GM06990 (cell line): ENCODE measurements around the gene CCDC27.

Source experiments
- DNase-seq: peaks from one replicate; pipeline ENCODE4 v3.0.0-alpha.2; 2011; ENCODE audit not compliant: insufficient read length; ENCODE audit errors: extremely low read depth
- H3K27me3 ChIP-seq: replicated peaks from 2 replicates; pipeline ENCODE4 v1.6.0; 2011; ENCODE audit warnings: low read length; ENCODE audit not compliant: control insufficient read depth, insufficient read depth
- H3K36me3 ChIP-seq: 2 replicates; pipeline ENCODE4 v1.5.1; 2011; ENCODE audit warnings: low read length; ENCODE audit not compliant: control insufficient read depth, insufficient read depth
- H3K4me3 ChIP-seq: replicated peaks from 2 replicates; pipeline ENCODE4 v1.5.1; 2011; ENCODE audit warnings: low read depth, mild to moderate bottlenecking, control low read depth, low read length
- CTCF ChIP-seq: IDR thresholded peaks from 2 replicates; pipeline ENCODE4 v1.5.1; 2011; ENCODE audit warnings: low read length, control low read depth, mild to moderate bottlenecking, inconsistent platforms; ENCODE audit not compliant: insufficient read depth, poor library complexity, severe bottlenecking

The CCDC27 gene

GRCh38 chr1:3727825-3728776 lies 24.1 kb upstream of the CCDC27 start:
- no peak for TF ChIP-seq CTCF
- H3K4me3 ChIP-seq: no peak overlapping the region
- H3K27me3 ChIP-seq: no peaks in the 10 kb centered on the region
- H3K36me3 ChIP-seq: peaks cover 16% of the 10 kb centered on the region
- no peak for DNase-seq

GRCh38 chr1:3729594-3730542 lies 22.4 kb upstream of the CCDC27 start:
- peak; percentile 14 for DNase-seq
- Histone ChIP-seq H3K4me3 (no peak overlapping the region), H3K27me3 (no peaks in the 10 kb centered on the region), H3K36me3 (peaks cover 19% of the 10 kb centered on the region)
- TF ChIP-seq CTCF: no peak

GRCh38 chr1:3730543-3731247 lies 21.6 kb upstream of the CCDC27 start:
- DNase-seq: peak; percentile 20
- Histone ChIP-seq H3K36me3 (peaks cover 19% of the 10 kb centered on the region), H3K4me3 (no peak overlapping the region), H3K27me3 (no peaks in the 10 kb centered on the region)
- no peak for TF ChIP-seq CTCF

- peaks cover 20% of the 10 kb centered on the region for H3K36me3 ChIP-seq
- no peak overlapping the region for H3K4me3 ChIP-seq
- no peak for DNase-seq
- no peak for TF ChIP-seq CTCF
- H3K27me3 ChIP-seq: no peaks in the 10 kb centered on the region
Measured at GRCh38 chr1:3731583-3732433, 20.4 kb upstream of the CCDC27 start.
